H4 (cell line): ENCODE data around the gene STRN. TPM values are rescaled to one million over a fixed set of nuclear protein-coding genes. Genes with fewer than 3 reads are reported as not detected.
"Not testable (repeated sequence)": the region's sequence is repeated elsewhere in the genome, so short reads cannot be mapped to it uniquely, and the experiment has no call there.

Experiments used
- DNase-seq: peaks from one replicate; pipeline ENCODE4 v3.0.0-alpha.2; 2015; ENCODE audit warnings: low spot score
- total RNA-seq: library from RNA; depleted of rRNA; stranded (reverse); fragments of >200 nt; shearing (Covaris generic); gene quantifications from 2 replicates; pipeline ENCODE4 v1.2.3, GENCODE V29; 2014

The STRN gene
- total RNA-seq, 1 experiment from 2014 or later, result 4.0 TPM

- no peak for DNase-seq
Measured at GRCh38 chr2:36839976-36840617, 126.2 kb downstream of the STRN start.

DNA sequence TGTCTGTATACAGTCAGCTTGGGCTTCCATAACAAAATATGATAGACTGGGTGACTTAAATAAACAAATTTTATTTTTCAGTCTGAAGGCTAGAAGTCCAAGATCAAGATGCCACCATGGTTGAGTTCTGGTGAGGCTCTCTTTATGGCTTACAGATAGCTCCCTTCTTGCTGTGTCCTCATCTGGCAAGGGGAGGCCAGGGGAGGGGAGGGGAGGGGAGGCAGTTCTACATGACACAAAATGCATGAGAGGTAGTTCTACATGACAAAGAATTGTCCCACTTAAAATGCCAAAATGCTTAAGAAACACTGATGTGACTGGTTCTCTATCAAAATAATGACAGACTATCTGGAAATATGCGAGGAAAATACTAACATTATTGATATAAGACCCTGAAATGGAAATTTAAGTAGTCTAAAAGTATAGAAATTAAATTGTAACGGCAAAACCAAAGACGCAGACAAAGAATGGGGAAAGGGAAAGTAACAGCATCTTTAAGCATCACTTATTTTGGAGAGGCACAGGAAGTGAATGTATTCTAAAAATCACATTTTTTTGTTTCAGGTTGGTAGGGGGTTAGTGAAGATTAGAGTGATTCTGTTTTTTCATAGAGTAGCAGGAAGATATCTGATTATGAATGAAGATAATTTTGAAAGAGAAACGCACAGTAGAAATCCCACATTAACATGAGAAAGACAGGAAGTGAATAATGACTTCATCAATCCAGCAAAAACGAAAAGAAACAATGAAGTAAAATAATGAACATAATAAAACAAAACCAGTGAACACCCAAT is 131.4 kb downstream of the STRN start:
- no peak for DNase-seq

DNA sequence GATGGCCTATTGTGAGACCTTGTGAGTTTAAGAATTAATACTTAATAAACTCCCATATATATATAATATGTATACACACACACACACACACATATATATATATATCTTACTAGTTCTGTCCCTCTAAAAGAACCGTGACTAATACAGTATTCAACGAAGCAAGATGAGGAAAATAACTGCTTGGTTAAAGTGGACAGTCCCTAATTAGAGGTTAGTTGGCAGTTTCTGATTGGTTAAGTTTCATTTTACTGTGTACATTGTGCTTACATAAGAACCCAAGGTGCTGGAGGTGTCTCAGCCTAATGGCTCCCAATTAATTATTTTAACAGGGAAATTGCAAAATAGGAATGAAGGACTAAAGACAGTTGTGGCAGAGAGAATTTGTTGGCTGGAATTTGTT is 132.1 kb downstream of the STRN start:
- no peak for DNase-seq

- no peak for DNase-seq
Measured at GRCh38 chr2:36831185-36831584, 135.2 kb downstream of the STRN start.

DNA sequence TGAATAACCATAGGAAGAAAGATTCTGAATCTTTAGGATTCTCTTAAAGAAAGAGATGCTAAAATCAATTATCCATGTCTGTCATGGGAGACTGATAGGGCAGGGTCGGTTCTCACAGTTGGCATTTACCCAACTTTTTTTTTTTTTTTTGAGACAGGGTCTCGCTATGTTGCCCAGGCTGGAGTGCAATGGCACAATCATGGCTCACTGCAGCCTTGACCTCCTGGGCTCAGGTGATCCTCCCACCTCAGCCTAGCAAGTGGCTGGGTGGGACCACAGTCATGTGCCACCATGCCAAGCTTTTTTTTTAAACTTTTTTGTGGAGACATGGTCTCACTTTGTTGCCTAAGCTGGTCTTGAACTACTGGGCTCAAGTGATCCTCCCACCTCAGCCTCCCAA is 141.7 kb downstream of the STRN start:
- DNase-seq, result not testable (repeated sequence)

- DNase-seq, result no peak
Measured at GRCh38 chr2:36824273-36824672, 142.1 kb downstream of the STRN start.

- DNase-seq, result no peak
Measured at GRCh38 chr2:36823862-36824261, 142.5 kb downstream of the STRN start.

- no peak for DNase-seq
Measured at GRCh38 chr2:36820942-36821605, 145.3 kb downstream of the STRN start.

DNA sequence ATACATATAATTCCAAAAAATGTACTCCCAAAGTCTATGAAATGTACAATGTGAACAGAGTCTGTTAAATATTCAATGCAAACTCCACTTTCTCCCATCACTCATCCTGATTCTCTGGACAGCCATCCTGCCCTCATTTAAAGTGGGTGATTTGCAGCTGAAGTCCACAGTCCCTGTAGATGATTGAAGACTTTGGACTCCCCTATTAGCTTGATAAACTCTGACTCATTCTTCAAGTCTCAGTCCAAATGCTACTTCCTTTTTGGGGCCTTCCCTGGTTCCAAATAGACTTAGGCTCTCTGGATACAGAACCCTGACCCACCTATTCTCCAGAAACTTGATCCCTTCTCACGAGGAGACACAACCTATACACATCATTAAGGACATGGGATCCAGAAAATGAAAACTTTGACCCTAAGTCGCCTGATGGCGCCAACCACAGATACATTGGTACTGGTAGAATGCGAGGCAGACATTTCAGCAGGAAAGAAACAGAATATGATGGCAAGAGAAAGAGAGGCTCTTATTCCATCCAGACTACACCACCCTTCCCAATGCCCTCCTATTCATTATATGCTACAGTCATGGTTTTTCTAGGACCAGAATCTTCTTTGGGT is 147.1 kb downstream of the STRN start:
- no peak for DNase-seq

DNA sequence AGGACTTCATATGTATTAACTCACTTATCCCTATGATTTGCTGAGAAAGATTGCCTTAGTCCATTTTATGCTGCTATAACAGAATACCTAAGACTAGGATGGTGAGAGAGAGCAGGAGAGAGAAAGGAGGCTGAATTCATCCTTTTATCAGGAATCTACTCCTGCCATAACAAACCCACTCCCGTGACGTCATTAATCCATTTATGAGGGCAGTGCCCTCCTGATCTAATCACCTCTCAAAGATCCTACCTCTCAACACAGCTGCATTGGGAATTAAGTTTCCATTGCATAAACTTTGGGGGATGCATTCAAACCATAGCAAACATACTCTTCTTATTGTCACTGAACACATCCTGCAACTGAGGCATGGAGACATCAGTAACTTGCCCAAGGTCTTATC is 147.8 kb downstream of the STRN start:
- DNase-seq, result no peak

- DNase-seq, result no peak
Measured at GRCh38 chr2:36812196-36812595, 154.1 kb downstream of the STRN start.

GRCh38 chr2:36811071-36811470 is 155.3 kb downstream of the STRN start:
- DNase-seq, result no peak

GRCh38 chr2:36809069-36809445 is 157.3 kb downstream of the STRN start:
- no peak for DNase-seq

GRCh38 chr2:36808386-36809068 is 157.8 kb downstream of the STRN start:
- DNase-seq, result no peak

DNA sequence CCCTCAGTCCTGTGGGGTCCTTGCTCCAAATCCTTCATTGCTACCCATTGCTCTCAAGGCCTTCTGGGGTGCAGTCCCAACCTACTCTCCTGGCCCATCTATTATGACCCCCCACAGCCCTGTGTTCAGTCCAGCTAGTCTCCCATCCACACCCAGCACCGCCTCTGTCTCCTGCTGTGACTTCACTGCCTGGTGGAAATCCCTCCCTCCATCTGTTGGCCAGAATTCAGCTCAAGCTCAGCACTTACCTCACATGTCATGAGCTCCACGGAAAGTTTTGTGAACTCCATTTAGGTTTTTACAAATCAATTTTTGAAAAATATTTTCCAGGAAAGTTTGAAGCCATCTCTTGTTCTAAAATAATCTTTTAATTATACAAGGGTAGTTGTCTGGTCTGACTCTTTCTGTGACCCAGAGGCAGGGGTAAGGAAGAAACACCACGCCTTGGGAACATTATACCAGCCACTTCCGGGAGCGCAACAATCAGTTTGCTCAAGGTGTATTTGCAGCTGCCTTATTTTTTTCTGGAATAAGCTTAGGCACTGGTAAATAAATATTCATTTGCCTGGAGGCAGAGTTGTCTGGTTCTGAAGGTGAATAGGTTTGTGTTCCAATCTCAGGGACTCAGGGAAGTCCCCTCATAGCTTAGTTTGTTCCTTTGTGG is 159.0 kb downstream of the STRN start:
- no peak for DNase-seq

GRCh38 chr2:36805635-36806224 is 160.6 kb downstream of the STRN start:
- DNase-seq, result no peak

DNA sequence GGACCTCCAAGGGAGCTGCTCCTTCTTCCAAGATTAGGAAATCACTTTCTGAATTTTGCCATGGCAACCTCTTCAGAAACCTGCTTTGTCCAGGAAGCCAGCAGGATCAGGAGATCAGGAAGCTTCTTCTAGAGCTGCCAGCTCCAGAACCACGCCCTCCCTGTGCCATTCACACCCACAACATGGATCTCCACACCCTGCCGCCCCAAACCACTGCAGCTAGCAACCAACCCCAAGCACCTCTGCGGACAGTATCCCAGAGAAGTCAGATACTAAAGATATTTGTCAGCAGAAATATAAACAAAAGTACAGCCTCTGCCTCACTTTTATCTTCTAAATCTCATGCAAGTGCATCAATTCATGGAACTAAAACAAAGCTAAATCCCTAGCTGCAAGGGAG is 163.4 kb downstream of the STRN start:
- no peak for DNase-seq

- no peak for DNase-seq
Measured at GRCh38 chr2:36801088-36801487, 165.2 kb downstream of the STRN start.

- DNase-seq, result no peak
Measured at GRCh38 chr2:36800381-36800780, 166.0 kb downstream of the STRN start.

- DNase-seq, result no peak
Measured at GRCh38 chr2:36798724-36799123, 167.6 kb downstream of the STRN start.
